Activated T-cell treated with anti-CD3 and anti-CD28 coated beads for 4 hours (primary cell): ENCODE measurements around the gene PHACTR3.

Experiments
- DNase-seq: peaks from one replicate; pipeline ENCODE4 v3.0.0-alpha.2; 2020

The PHACTR3 gene

DNA sequence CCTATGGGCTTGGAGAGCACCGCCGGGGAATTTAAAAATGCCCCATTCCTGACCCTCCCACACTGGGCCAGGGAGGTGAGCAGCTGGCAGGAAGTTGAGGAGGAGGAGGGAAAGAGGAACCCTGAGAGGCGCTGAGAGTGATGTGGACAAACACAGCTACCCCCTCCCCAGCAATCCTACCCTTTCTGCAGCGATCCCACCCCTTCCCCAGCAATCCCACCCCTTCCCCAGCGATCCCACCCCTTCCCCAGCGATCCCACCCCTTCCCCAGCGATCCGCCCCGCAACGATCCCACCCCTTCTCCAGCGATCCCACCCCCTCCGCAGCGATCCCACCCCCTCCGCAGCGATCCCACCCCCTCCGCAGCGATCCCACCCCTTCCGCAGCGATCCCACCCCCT is 217.4 kb downstream of the PHACTR3 start:
- DNase-seq, result no peak

DNA sequence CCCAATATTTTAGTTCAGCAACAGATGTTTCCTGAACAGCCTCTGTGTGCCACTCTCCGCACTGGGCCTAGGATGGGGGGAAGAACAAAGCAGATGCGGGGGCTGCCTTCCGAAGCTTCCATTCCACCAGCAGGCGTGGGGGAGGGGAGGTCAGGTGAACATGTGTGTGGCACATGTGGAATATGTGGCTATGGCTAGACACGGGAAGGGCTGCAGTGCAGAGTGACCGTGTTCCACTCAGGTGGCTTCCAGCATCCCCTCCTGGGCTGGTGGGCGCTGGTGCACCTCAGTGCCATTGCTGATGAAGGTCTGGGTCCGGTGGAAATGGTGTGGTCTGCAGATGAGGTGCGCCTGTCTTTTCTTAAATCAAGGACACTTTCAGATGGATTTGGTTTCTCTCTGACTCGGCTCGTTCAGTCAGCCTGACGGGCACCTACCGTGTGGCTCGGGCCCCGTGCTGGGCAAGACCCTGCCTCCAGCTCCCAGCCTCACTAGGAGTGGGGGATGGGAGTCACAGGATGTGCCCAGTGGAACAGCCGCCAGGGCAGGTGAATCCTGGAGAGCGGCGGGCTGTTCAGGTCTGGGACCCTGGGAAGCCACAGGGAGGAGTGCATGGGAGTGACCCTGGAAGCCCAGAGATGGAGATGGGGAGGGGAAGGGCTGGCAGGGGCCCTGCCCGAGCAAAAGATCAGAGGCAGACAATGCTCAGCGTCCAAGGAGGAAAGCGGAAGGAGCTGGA is 218.1 kb downstream of the PHACTR3 start:
- no peak for DNase-seq

DNA sequence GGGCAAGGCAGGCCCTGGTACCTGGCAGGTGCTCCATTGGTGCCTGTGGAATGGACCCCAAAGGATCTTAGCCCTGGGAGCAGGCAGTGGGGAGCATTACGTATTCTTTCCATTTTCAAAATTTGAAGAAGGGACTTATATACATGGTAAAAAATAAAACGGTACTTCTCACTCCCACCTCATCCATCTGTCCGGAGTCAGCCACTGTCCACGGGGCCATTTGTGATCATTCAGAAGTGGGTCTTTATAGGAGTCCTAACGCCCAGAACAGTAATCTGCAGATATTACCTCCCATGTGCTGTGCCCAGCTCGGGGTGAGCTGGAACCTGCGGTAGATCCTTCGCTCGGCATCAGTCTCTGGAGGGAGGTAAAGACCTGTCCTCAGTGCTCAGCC is 218.7 kb downstream of the PHACTR3 start:
- no peak for DNase-seq

DNA sequence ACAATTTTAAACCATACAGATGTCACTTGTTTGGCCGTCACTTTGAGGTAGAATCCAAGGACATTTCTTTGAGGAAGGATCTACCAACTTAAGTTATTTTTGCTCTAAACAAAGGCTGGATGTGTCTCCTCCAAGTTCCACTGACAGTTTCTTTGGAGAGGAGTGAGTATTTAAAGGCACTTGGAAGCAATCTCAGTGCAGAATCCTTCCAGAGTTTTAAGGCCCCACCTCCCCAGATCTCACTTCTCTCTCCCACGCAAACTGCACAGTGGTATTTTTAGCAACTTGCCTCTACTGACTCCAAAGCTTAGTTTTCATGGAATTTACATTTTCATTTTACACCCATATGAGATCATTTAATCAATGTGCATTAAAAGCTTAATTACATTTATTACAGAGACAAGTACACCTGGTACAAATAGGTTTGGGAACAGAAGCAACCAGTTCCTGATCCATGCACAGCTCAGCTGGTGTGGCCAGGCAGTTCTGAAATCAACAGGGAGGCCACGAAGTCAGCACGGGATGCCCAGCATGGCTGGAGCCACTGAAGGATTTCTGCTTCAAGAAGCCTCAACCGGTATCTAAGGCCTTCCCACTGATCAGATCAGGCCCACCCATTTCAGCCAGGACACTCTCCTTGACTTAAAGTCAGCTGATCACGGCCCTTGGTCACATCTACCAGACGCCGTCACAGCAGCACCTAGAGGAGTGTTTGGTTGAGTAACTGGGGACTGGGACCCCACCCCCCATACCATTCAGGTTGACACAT is 219.3 kb downstream of the PHACTR3 start:
- DNase-seq, result no peak

DNA sequence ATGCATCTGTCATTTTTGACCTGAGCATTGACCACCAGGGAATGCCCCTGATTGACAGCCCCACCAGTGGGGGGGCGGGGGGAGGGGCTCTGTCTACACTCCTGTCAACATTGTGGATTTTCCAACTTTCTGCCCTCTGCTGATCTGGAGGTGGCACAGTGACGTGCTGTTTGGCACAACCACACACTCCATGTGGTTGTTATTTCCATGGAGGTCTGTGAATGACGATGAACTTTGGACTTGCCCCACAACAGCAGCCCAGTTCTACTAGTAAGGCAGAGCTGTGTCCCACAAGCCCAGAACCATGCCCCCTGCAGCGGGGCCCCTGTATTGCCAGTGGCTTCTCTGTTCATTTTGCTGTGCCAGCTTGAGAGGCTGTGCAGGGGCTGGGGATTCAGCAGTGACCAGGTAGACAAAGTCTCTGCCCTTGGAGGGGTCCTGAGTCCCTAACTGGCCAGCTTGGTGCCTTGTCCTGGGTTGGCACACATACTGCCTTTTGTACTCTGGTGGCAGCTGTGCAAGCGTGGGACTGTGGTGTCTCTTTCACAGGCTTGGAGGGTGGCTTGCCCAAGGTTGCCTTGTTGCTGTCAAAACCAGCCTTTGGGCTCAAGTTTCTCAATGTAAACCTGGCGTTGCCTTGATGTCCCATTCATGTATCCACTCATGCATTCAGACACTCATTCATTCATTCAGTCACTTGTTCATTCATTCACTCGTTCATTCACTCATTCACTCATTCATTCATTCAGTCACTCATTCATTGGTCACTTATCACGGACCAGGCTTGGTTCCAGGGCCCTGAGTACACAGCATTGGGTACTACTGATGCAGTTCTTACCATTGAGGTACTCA is 220.6 kb downstream of the PHACTR3 start:
- no peak for DNase-seq

DNA sequence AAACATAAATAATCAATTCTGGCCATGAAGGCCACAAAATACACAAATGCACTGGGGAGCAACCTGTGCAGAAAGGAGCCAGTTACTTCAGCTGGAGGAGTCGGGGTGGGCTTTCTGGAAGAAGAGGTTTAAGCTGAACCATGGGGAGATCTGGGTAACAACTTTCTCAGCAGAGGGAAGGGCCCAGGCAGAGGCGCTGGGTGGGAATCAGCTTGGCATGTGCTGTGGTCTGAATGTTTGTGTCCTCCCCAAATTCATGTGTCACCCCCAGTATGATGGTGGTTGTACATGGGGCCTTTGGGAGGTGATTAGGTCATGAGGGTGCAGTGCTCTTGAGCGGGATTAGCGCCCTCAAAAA is 221.2 kb downstream of the PHACTR3 start:
- no peak for DNase-seq

DNA sequence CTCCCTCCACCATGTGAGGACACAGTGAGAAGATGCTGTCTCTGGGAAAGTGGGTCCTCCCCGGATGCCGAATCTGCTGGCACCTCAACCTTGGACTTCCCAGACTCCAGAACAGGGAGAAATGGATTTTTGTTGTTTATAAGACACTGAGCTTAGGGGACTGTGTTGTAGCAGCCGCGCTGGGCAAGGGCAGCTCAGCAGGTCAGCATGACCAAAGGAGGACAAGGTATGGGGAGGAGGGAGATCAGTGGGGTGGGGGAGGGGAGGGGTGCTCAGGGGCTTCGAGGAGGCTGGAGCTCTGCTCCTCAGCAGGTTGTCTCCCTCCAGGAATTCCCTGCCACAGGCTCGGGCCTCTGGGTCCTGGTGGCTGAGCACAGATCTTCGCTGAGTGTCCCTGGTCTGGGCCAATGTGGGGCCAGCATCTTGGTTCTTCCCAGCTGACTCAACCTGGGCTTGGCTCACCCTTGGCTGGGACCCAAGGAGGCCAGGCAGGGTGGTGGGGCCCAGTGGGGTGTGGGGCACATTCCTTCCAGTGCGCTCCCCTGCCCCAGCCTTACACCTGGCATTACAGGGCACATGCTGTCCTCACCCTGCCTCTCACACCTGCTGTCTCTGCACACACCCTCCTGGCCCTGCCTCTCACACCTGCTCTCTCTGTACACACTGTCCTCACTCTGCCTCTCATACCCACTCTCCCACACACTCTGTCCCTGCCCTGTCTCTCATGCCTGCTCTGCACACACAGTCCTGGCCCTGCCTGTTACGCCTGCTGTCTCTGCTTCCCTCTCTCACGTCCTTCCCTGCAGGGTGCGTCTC is 221.8 kb downstream of the PHACTR3 start:
- no peak for DNase-seq

DNA sequence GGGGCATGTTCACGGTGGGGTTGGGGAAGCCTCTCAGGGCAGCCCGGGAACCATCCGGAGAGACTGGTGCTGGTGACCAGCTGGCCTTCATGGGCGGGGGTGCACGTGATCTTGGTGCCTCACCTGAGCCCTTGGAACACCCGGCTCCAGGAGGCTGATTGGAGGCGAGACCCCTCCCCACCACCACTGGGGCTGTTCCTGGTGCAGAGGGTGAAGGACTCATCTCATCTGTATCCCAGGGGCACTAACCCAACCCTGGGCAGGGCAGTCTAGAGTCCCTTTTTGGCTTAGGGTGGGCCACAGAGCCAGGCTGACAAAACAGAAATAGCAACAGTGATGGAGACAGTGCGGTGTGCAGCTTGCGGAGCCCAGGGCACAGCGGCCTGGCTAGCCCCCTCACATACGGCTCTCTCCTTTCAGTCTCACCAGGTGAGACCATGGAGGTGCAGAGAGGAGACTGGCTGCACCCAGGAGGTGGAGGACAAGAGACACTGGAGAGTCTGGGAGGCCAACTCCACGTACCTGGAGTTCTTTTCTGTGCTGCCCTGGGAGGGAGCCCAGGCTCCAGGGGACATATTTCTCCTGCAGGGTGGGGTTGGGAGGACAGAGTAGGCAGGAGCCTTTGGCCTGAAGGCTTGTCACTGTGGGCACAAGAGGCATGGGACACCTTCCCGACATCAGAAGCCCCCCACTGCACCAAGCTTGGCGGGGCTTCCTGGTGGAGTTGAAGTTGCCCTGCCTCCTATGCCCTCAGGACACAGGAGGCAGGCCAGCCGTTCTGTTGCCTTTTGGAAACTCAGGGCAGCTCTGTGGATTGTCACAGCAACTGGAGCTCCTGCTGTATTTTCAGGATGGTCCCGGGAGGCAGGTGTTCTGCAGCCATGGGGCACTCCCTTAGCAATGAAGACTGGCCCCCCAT is 223.1 kb downstream of the PHACTR3 start:
- no peak for DNase-seq

DNA sequence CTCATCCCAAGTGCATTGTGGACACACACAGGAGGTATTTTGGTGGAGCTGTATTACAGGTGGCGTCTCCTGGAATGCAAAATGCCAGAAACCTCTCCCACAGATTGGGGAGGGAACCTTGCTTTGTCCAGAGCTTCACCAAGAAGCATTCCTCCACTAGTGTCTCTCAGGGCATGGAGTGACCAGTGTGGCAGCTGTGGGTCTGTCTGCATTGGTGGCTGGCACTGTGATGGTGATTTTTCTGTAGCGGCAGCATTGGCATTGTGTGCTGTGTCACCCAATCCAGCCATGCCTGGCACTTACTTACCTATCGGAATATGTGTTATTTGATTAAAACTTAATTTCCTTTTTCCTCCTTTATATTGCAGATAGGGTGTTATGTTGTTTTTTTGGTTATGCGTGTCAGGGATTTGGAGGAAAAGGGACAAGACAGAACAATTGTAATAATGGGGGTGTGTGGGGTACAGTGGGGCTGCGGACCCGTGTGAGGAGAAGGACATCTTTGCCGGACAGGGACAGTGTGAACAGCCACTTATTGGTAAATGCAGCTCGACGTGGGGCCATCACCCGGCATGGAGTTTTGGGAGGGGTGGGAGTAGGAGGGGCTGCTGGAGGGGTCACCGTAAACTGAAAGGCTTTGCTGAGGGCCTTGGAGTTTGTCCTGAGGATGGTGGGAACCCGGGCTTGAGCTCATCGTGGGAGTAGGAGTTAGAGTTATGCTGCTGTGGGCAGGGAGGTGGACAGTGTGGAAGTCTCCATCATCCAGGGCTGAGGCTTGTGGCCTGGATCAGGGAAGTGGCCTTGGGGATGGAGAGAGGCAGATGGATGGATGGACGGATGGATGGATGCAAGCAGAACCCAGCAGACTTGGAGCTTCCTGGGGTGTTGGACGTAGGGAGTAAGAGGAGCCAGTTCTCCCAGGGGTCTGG is 224.0 kb downstream of the PHACTR3 start:
- no peak for DNase-seq

DNA sequence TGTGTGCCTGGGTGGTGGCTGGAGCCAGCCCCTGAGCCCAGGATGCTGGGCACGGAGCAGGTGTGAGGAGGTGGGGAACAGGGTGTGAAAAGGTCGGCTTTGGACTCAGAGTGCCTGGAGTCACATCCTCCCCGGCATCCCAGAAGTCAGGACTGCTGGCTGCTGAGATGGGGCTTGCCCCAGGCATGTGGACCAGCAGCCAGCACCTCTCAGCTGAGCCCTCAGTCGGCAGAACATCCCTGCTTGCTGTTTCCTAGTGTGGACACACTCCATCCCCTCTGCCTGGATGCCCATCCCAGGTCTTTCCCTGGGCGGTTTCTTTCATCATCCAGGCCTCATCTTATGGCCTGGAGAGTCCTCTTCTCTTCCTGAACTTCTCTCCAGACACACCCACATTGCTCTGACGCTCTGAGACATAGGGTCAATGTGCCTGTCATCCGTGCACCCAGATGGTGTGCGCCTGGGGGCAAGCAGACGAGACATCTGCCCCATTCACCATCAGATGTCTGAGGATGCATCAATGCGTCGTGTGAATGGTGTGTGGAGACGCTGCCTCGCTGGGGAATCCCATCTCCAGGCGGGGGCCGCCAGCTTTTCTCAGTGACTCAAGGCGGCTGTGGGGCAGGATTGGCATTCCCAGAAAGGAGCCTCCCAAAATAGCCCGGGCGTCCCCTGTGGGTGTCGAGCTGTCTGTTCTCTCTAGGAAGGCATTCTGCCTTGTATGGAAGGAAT is 224.9 kb downstream of the PHACTR3 start:
- no peak for DNase-seq

DNA sequence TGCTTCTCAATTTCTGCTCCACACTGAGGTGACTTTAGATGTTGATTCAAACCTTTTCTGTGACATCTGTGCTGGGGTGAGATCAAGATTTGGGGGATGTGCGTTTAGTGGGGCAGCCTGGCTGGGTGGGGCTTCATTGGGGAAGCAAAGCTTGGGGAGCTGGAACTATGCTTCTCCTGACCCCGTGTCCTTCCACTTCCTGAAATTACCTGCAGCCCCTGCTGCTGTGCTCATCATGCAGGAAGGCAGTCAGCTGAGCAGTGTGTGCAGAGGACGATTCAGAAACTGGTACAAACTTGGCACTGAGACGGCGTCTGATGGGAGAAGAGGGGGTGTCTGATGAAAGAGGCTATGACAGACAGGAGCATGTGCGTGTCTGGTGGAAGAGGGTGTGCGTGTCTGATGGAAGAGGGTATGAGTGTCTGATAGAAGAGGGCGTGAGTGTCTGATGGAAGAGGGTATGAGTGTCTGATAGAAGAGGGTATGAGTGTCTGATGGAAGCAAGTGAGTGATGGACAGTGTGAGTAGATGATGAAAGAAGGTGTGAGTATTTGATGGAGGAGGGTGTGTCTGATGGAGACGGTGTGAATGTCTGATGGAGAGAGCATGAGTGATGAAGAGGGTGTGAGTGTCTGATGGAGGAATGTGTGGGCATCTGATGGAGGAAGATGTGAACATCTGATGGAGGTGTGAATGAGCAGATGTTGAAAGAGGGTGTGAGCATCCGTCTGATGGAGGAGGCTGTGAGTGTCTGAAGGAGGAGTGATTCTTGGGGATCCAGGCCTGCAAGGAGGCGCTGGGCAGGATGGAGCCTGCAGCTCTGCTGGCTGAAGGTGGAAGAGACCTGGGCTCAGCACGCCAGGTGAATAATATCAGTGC is 225.7 kb downstream of the PHACTR3 start:
- DNase-seq, result no peak

DNA sequence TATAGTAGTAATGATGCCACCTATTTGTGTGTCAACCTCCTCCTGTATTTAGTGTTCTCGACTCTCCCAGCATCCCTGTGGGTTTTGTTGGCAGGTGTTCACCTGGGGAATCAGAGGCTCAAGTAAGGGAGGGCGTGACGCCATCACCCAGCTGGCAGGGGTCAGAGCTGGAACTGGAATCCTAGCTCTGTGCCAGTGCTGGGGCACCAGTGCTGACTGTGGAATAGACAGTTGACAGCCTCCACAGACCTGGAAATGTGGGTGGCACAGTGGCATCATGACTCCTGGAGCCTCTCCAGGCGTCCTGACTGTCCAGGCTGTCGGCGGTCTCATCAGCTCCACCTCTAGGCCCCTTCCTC is 226.3 kb downstream of the PHACTR3 start:
- DNase-seq, result no peak

DNA sequence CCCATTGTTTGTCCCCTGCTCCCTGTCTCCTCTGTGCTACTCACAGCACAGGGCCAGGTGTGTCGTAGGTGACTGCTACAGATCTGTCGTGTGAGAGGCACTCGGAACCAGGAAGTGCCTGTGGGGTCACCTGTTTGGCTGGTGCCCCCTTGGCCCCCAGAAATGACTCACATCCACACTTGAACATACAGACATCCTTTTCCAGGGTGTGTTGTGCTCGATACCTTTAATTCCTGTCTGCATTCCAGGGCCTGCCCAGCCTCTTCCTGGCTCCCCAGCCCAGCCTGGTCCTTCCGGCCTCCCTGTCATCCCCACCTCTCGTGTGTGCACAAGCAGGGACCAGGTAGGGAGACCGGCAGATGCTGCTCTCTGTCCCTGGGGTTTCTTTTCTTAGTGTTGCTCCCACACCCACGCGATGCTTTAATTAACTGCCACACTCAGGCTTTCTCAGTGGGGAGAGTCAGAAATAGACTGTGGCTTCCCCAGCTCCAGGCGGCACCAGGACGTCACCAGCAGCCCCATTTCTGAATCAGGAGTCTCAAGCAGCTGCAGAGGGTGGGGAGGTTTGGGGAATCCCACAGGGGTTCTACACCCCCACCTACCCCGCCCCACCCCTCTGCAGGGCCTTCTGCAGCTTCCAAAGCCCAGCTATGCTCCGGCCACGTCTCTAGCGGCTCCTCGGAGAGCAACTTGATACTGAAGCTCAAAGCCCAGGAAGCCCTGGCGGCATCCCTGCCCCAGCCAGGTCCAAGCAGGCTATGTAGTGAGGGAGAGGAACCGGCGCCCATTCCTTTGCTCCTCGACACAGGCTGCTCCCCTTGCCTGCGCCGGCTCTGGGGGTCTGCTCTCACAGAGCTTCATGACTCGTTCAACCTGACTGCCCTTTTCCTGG is 226.9 kb downstream of the PHACTR3 start:
- no peak for DNase-seq

DNA sequence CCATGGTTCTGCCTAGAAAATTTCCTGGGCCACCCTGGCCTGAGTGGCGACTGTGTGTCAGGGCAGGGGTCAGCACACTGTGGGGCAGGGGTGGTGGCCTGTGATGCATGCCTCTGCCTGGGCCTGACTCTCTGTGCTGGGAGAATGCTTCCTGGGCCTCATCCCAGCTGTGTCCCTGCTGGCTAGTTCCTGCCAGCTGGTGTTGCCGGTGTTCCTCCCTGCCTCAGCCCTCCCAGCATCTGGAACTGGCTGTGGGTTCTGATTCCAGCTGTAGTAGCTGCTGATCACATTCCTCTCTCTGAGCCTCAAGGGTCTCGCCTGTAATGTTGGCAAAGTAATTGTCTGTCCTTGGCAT is 227.6 kb downstream of the PHACTR3 start:
- DNase-seq, result no peak

DNA sequence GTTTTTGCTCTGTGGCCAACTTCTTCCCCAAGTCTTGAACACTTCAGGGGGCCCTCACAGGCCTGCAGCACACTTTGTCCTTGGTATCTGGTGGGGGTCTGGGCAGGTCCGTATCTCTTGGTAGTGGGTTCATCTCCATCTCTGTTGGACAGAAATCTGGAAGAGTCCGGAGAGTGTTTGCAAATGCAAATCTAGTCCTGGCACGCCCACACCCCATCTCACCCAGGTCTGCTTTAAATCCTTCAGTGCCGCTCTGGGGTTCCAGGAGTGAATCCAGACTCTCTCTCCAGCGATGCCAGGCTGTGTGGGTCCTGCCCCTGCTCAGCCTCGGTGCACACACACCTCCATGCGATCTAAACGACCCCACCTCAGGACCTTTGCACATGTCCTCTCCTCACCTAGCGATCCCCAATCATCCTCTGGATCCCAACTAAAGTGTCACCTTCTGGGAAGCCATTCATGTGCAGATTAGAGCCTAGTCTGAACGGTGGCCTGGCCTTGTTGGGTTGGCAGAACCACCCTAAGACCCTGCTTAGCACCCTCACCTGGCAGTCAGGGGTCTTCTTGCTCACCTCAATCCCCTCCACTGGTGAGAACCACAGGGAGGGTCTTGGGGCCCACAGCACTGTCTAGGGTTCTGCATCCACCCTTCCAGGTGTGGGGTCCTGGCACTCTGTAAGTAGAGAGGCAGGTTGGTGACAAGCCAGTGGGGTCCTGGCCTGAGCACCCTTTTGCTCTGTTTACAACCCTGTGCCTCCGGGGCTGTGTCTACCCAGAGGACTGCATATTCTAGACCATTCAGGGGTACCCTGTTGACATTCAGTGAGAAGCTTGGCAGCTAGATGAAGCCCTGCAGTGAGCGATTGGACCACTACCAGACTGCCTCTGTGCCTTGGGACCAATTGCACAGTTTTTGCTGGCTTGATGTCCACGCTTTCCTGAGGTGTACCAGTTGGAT is 228.3 kb downstream of the PHACTR3 start:
- DNase-seq, result no peak

DNA sequence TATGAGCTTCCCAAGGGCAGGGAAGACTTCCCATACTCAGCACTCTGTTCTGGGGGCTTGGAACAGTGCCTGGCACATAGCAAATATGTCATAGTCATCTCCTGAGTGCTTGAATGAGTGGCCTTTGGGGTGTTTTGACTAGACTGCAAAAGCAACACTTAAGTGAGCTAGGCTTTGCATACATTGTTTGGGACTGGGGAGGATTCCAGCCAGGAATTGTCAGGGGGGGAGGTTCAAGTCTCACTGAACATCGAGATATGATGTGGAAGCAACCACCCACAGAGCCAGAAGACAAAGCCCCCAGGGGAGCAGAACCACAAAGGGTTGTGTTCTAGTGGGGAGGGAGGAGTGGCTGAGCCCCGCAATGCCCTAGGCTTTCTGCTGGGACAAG is 230.7 kb downstream of the PHACTR3 start:
- DNase-seq, result no peak
